ENCODE data around the gene ONECUT2.

DNA sequence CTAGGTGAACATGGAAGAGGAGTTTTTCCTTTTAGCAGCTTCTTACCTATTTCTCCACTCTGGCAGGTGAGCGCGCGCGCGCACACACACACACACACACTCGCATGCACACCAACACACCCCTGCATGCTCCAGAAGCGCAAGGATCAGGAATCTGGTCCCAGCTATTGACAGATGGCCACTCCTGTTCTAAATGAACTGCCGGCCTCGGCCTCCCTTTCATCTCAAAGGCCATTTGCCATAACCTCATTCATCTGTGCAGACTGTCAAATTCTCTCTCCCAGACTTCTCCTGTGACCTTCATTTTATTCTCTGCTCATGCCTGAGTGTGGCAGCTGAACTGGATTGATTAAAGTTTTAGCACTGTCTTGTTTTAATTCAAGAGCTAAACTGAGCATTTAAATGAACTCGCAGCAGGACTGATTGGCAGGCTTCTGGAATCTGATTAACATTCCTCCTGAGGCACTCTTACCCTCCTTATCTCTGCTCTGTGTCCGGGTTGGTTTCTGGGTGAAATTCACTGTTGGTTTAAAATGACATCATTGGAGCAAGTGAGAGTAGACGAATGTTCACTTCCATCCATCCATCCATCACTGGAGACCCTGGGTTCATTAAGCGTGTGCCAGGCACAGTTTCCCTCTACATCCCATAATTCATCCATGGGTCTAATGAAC is 92.5 kb downstream of the ONECUT2 start:
- TF ChIP-seq, protein P1, sequence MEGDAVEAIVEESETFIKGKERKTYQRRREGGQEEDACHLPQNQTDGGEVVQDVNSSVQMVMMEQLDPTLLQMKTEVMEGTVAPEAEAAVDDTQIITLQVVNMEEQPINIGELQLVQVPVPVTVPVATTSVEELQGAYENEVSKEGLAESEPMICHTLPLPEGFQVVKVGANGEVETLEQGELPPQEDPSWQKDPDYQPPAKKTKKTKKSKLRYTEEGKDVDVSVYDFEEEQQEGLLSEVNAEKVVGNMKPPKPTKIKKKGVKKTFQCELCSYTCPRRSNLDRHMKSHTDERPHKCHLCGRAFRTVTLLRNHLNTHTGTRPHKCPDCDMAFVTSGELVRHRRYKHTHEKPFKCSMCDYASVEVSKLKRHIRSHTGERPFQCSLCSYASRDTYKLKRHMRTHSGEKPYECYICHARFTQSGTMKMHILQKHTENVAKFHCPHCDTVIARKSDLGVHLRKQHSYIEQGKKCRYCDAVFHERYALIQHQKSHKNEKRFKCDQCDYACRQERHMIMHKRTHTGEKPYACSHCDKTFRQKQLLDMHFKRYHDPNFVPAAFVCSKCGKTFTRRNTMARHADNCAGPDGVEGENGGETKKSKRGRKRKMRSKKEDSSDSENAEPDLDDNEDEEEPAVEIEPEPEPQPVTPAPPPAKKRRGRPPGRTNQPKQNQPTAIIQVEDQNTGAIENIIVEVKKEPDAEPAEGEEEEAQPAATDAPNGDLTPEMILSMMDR (IDR thresholded peaks at IDR 0.05): no peak
- TF ChIP-seq POLR2A (IDR thresholded peaks at IDR 0.05) (no peak), EP300 (IDR thresholded peaks at IDR 0.05) (no peak)

All from ovary (tissue), 3 donors.